ENCODE results near the gene CRYZL1.

The CRYZL1 gene

GRCh38 chr21:33661146-33661545, 19.6 kb upstream of the CRYZL1 start:
- Histone ChIP-seq H3K4me3 (replicated peaks; ENCODE audit: low read depth, low read length) (no peak overlapping the region), H3K27me3 (replicated peaks; ENCODE audit: control insufficient read depth, insufficient read depth, low read length) (no peaks in the 10 kb centered on the region), H3K36me3 (ENCODE audit: control insufficient read depth, insufficient read depth, low read length) (no peaks in the 10 kb centered on the region)
- TF ChIP-seq CTCF (IDR thresholded peaks at IDR 0.05; ENCODE audit: insufficient read depth, low read length, poor library complexity, severe bottlenecking): no peak
- no peak for DNase-seq (ENCODE audit: extremely low read depth, insufficient read length)

GRCh38 chr21:33660406-33660805, 18.9 kb upstream of the CRYZL1 start:
- DNase-seq (ENCODE audit: extremely low read depth, insufficient read length): no peak
- no peaks in the 10 kb centered on the region for H3K27me3 ChIP-seq (replicated peaks; ENCODE audit: control insufficient read depth, insufficient read depth, low read length)
- no peak for TF ChIP-seq CTCF (IDR thresholded peaks at IDR 0.05; ENCODE audit: insufficient read depth, low read length, poor library complexity, severe bottlenecking)
- H3K4me3 ChIP-seq (replicated peaks; ENCODE audit: low read depth, low read length): no peak overlapping the region
- no peaks in the 10 kb centered on the region for H3K36me3 ChIP-seq (ENCODE audit: control insufficient read depth, insufficient read depth, low read length)

- H3K36me3 ChIP-seq (ENCODE audit: control insufficient read depth, insufficient read depth, low read length): no peaks in the 10 kb centered on the region
- H3K4me3 ChIP-seq (replicated peaks; ENCODE audit: low read depth, low read length): no peak overlapping the region
- TF ChIP-seq CTCF (IDR thresholded peaks at IDR 0.05; ENCODE audit: insufficient read depth, low read length, poor library complexity, severe bottlenecking): no peak
- no peaks in the 10 kb centered on the region for H3K27me3 ChIP-seq (replicated peaks; ENCODE audit: control insufficient read depth, insufficient read depth, low read length)
- DNase-seq (ENCODE audit: extremely low read depth, insufficient read length): no peak
Observed at GRCh38 chr21:33659568-33659949, 18.0 kb upstream of the CRYZL1 start.

GRCh38 chr21:33658919-33659567, 17.5 kb upstream of the CRYZL1 start:
- H3K27me3 ChIP-seq (replicated peaks; ENCODE audit: control insufficient read depth, insufficient read depth, low read length): no peaks in the 10 kb centered on the region
- no peak for DNase-seq (ENCODE audit: extremely low read depth, insufficient read length)
- no peak overlapping the region for H3K4me3 ChIP-seq (replicated peaks; ENCODE audit: low read depth, low read length)
- H3K36me3 ChIP-seq (ENCODE audit: control insufficient read depth, insufficient read depth, low read length): no peaks in the 10 kb centered on the region
- no peak for TF ChIP-seq CTCF (IDR thresholded peaks at IDR 0.05; ENCODE audit: insufficient read depth, low read length, poor library complexity, severe bottlenecking)

GRCh38 chr21:33657124-33657820, 15.7 kb upstream of the CRYZL1 start:
- TF ChIP-seq CTCF (IDR thresholded peaks at IDR 0.05; ENCODE audit: insufficient read depth, low read length, poor library complexity, severe bottlenecking): no peak
- Histone ChIP-seq H3K27me3 (replicated peaks; ENCODE audit: control insufficient read depth, insufficient read depth, low read length) (no peaks in the 10 kb centered on the region), H3K36me3 (ENCODE audit: control insufficient read depth, insufficient read depth, low read length) (no peaks in the 10 kb centered on the region), H3K4me3 (replicated peaks; ENCODE audit: low read depth, low read length) (no peak overlapping the region)
- DNase-seq (ENCODE audit: extremely low read depth, insufficient read length): no peak

All from GM06990 (cell line).